KOPT-K1 (cell line): Measurements from ENCODE around the gene POLE4.

Experiments
- H3K27ac ChIP-seq: fragments of 200-600 bp; sonication (generic); 2 replicates; pipeline ENCODE4 v1.5.1; 2016; ENCODE audit warnings: antibody characterized with exemption, mild to moderate bottlenecking, low read depth, low read length; ENCODE audit not compliant: poor library complexity, severe bottlenecking
- H3K36me3 ChIP-seq: fragments of 200-600 bp; sonication (generic); 2 replicates; pipeline ENCODE4 v1.5.1; 2017; ENCODE audit warnings: antibody characterized with exemption, mild to moderate bottlenecking, low read length, moderate library complexity; ENCODE audit not compliant: insufficient read depth
- H3K9me3 ChIP-seq: fragments of 200-600 bp; sonication (generic); 2 replicates; pipeline ENCODE4 v1.5.1; 2017; ENCODE audit warnings: antibody characterized with exemption, low read length, mild to moderate bottlenecking; ENCODE audit not compliant: insufficient read depth, poor library complexity, severe bottlenecking

The POLE4 gene, protein sequence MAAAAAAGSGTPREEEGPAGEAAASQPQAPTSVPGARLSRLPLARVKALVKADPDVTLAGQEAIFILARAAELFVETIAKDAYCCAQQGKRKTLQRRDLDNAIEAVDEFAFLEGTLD

GRCh38 chr2:74958274-74959105, at the start of gene POLE4:
Gene POLE4 (plus strand): TSS chr2:74958643. CDS start chr2:74958680, 37 bp downstream.
- H3K27ac ChIP-seq: peak within 1 kb of the TSS; percentile 75

DNA sequence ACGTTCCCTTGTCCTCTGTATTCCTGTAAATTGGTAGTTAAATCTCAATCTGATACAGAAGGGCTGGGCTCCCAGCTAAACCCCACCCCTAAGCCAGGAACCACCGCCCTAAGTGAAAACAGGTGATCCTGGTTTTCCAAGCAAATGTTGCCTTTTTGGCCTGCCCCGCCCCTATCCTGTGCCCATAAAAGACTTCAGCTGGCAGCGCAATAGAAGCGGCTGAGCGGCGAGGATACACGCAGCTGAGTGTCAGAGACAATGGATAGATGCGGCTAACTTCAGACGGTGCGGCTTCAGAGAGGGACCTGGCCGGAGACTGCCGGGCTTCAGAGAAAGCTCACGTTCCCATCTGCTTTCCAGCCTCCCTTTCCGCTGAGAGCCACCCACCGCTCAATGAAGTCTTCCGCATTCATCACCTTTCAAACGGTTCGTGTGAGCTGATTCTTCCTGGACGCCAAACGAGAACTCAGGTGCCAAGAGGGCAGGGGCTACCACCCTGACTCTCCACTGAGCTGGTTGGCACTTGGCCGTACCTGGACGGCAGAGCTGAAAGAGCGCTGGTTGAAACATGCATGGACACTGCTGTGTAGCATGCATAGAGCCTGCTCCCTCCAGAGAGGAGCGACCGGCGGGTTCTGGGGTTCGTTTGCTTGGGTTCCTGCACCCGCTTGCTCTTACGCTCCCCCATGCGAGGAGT, 49.5 kb upstream of the POLE4 start:
- Histone ChIP-seq H3K9me3 (no peaks in the 10 kb centered on the region), H3K27ac (no peak overlapping the region), H3K36me3 (no peaks in the 10 kb centered on the region)

More at GRCh38 chr2:74958274-74959105, at the start of gene POLE4:
- H3K36me3 ChIP-seq: peaks cover 56% of the 10 kb centered on the region
- peaks cover 33% of the 10 kb centered on the region for H3K9me3 ChIP-seq

DNA sequence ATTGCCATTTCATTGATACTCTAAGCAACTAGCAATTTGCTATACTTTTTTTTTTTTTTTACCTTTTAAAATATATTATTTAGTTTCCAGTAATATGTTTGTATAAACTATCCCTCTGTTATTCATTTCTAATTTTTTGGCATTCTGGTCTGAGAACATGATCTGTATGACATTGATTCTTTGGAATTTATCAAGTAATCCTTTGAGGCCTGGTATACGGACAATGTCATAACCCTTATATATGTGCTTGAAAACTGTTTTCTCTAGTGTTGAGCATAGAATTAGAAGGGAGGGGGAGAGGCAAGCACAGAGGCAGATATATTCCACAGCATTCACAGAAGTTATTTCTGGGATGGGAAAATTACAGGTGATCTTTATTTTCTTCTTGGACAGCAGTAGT, 48.2 kb upstream of the POLE4 start:
- Histone ChIP-seq H3K27ac (no peak overlapping the region), H3K36me3 (no peaks in the 10 kb centered on the region), H3K9me3 (no peaks in the 10 kb centered on the region)

DNA sequence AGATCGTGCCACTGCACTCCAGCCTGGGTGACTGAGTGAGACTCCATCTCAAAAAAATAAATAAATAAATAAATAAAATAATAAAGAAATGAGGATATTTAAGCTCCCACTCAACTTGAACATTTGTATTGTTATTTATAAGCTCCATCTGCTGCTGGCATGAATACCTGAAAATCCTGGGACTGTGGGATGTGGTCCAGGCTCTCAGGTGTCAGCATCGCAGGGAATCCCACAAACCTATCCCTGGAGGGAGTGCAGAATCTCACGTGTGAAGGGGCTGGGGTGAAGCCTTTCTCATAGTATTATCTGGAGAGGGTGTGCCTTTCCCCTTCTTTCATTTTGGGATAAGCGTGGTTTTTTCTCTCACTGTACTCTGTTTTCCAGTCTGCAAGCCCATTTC, 47.4 kb upstream of the POLE4 start:
- Histone ChIP-seq H3K9me3 (no peaks in the 10 kb centered on the region), H3K27ac (no peak overlapping the region), H3K36me3 (no peaks in the 10 kb centered on the region)

DNA sequence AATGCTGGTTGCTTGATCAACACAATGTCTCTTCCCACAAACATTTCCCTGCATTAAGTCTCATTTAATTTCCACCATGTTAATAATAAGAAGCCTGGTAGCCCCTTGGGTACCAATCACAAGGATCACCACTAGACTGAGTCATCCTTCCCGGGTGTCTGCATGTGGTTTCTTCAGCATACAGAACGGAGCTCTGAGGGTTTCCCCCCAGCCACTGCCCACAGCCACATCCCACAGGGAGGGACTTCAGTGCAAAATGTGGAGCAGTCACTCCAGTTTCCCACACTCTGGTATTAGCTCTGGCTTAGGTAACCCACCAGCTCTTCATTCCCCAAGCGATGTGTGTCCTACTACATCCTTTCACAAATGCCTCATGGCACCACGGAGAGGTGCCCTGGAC, 42.7 kb upstream of the POLE4 start:
- H3K36me3 ChIP-seq: no peaks in the 10 kb centered on the region
- H3K27ac ChIP-seq: no peak overlapping the region
- no peaks in the 10 kb centered on the region for H3K9me3 ChIP-seq

DNA sequence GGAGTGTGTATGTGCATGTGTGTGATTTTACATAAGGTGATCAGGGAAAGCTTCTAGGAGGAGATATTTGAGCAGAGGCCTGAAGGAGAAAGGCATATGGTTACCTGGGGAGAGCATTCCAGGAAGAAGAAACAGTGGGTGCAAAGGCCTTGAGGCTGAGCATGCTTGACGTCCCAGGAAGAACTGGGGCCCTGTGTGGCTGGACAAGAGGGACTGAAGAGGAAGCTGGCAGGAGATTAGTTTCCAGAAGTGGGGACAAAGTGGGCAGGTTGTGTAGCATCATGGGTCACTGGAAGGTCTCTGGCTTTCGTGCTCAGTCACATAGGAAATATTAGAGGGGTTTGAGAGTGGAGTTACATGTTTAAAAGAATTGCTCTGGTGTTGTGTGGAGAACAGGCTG, 42.0 kb upstream of the POLE4 start:
- Histone ChIP-seq H3K9me3 (no peaks in the 10 kb centered on the region), H3K36me3 (no peaks in the 10 kb centered on the region), H3K27ac (no peak overlapping the region)

GRCh38 chr2:74917702-74918619, 40.5 kb upstream of the POLE4 start:
- Histone ChIP-seq H3K36me3 (no peaks in the 10 kb centered on the region), H3K9me3 (no peaks in the 10 kb centered on the region), H3K27ac (no peak overlapping the region)

DNA sequence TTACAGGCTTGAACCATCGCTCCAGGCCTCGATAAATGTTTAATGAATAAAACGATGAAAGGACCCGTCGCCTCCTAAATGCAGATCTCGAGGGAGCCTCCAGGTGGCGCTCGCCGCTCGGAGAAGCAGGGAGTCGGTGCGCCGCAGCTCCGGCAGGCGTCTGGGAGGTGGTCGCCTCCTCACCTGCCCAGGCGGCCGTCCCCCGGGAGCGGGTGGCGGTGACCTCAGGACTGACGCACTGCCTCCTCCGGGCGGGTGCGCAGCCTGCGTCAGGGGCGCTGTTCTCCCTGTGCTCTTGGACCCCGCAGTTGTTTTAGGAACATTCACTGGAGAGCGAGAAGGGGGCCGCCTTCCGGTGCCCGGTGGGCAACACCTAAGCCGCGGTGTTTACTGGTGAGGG, 38.6 kb upstream of the POLE4 start:
- H3K36me3 ChIP-seq: no peaks in the 10 kb centered on the region
- H3K9me3 ChIP-seq: no peaks in the 10 kb centered on the region
- H3K27ac ChIP-seq: no peak overlapping the region

DNA sequence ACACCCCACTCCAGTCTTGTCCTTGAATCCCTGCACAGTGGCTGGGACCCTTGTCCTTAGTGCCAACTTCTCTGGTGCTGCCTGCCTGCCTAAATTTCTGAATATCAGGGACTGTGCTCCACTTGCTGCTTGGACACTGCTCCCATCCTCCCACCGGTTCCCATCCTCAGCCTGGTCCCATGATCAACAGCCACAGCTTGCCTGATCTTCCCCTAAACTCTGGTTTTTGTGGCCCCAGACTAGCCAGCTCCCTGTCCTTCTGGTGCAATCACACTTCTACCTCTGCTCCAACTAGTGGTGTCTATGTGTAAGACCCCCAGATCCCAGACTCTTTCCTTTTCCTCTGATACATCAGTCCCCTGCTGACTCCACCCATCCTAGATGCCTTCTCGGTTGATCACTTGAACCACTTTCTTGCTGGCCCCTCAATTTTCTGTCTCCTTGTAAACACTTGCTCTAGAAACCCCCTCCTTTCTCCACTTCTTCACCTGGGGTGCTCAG, 37.2 kb upstream of the POLE4 start:
- Histone ChIP-seq H3K27ac (no peak overlapping the region), H3K9me3 (no peaks in the 10 kb centered on the region), H3K36me3 (no peaks in the 10 kb centered on the region)

DNA sequence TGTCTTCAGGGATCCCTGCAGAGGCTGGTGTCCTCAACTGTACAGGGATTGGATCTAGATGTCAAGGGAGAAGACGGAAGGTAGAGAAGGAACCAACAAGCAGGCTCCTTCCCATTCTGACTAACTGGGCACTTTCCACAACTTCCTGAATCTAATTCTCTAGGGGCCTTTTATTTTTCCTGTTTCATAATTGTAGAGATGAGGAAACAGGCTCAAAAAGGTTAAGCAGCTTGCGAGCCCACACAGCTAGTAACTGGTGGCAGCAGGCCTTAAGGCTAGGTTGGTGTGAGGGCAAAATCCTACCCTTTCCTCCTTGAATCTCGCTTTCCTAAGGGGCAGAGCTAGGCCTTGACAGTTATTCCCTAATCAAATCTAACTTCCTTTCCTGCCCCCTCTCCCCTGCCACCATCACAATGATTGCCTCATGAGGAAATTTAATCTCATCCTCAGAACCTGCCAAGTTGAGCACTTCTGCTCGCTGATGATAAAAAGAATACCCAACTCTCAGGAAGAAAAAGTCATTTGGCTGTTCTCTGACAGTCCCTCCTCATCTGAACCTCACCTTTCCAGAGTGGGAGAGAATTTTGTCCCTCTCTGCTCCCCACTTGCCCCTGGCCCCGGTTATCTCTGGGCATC, 35.7 kb upstream of the POLE4 start:
- Histone ChIP-seq H3K27ac (no peak overlapping the region), H3K9me3 (no peaks in the 10 kb centered on the region), H3K36me3 (no peaks in the 10 kb centered on the region)

DNA sequence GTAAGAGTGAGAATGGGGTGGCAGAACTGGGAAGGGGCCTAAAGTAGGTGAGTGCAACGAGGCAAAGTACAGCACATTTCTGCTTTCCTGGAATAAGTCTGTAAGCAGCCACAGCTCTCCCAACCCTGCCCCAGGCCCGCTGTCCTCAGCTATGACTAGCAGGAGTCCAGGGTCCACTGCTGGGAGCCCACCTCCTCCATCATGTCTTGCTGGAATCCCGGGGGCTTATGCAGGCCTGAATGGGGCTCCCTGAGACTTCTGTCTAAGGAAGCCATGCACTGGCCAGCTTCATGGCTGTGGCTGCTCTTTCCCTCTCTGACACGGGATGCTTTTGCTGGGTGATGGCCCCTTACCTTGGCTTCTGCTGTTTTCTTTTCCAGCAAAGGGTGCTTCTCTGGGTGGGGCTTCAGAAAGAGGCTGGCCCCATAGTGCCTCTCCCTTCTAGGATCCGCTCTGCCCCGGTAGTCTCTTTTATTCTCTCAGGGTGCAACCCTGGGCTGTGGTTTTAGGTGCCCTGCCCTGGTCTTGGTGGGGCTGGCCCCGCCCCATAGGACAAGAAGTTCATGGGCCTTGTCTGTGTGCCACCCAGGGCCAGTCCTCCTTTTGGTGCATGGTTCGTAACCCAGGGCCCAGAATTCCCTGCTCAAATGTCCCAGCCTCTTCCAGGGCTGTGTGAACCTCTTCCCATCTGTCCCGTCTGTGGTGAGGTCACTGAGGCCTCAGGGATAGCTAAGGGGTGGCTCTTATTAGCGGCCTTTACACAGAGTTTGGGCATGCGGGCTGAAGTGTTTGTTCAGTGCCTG, 33.8 kb upstream of the POLE4 start:
- Histone ChIP-seq H3K36me3 (no peaks in the 10 kb centered on the region), H3K27ac (no peak overlapping the region), H3K9me3 (no peaks in the 10 kb centered on the region)

DNA sequence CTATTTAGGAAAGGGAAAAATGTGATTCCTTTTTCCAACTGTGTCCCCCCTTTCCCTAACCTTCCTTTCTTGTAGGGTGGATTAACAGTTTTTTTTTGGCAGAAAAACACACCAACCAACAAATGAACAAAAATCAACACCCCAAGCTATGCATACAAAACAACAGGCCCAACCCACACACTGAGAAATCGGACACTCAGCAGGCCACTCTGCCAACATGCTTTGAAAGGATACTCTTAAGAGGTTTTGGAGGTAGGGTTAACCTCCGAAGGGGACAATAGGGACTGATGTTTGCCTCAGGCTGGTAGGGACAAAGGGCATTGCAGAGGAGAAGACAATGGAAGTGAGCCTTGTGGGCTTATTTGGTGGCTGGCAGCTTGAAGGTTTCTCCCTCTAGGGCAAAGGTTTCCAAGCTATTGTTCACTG, 33.1 kb upstream of the POLE4 start:
- Histone ChIP-seq H3K9me3 (no peaks in the 10 kb centered on the region), H3K36me3 (peaks cover 6% of the 10 kb centered on the region; the same call in 1 of the 2 replicates), H3K27ac (no peak overlapping the region)

GRCh38 chr2:74927621-74928020, 30.8 kb upstream of the POLE4 start:
- no peak overlapping the region for H3K27ac ChIP-seq

More at GRCh38 chr2:74927621-74928020, 30.8 kb upstream of the POLE4 start:
- Histone ChIP-seq H3K9me3 (no peaks in the 10 kb centered on the region), H3K36me3 (peaks cover 10% of the 10 kb centered on the region; the same call in 1 of the 2 replicates)
